ENCODE results near the gene FBXO27. TPM values are rescaled to one million over a fixed set of nuclear protein-coding genes. Genes with fewer than 3 reads are reported as not detected.

FBXO27 gene
- total RNA-seq (2014; rRNA removed; shearing (Covaris generic)) (3.8 and 6.2 TPM in 2 replicates), polyA plus RNA-seq (2016; fragmentation: Nextera tagmentation; extraction: Ambion mirVana) (13.7 and 15.4 TPM in 2 replicates)
- long read RNA-seq, partial matches to known transcripts = 2 of 5 reads
- long read RNA-seq, other reads (novel, unspliced or antisense) = 2 of 5 reads

- H3F3A ChIP-seq (replicated peaks; ENCODE audit: low read depth) = no peaks in the 10 kb centered on the region
- peak within 1 kb of the TSS; percentile 70; the same call in 1 of the 2 replicates for H3K27ac Mint-ChIP-seq
- H3K36me3 Mint-ChIP-seq (ENCODE audit: low read depth) = peaks cover 31% of the 10 kb centered on the region
- H3K4me1 ChIP-seq (ENCODE audit: insufficient read depth) = peaks cover 18% of the 10 kb centered on the region
- ATAC-seq = peak; percentile 56
- no peaks in the 10 kb centered on the region for H3K9me2 ChIP-seq (ENCODE audit: insufficient read depth)
- H3K27me3 Mint-ChIP-seq (ENCODE audit: insufficient read depth, low read depth, poor library complexity) = peaks cover 4% of the 10 kb centered on the region
- H3K4me2 ChIP-seq = peak within 1 kb of the TSS; percentile 80
- H4K20me1 ChIP-seq (replicated peaks; ENCODE audit: insufficient read depth) = no peaks in the 10 kb centered on the region
- H3K9me3 Mint-ChIP-seq = peaks cover 9% of the 10 kb centered on the region
- peaks cover 14% of the 10 kb centered on the region; the same call in 1 of the 3 replicates for H3K4me1 Mint-ChIP-seq
- peak within 1 kb of the TSS; percentile 47; the same call in 1 of the 2 replicates for H3K27ac ChIP-seq (ENCODE audit: low read depth)
- DNase-seq (ENCODE audit: low spot score) = peak; percentile 96
- H2AFZ ChIP-seq = peak within 1 kb of the TSS; percentile 43
- no peaks in the 10 kb centered on the region for H3K27me3 ChIP-seq (ENCODE audit: insufficient read depth)
- peak within 1 kb of the TSS; percentile 86 for H3K4me3 ChIP-seq
- H3K36me3 ChIP-seq (ENCODE audit: insufficient read depth) = peaks cover 7% of the 10 kb centered on the region; the same call in 1 of the 2 replicates
- H3K79me2 ChIP-seq (replicated peaks; ENCODE audit: insufficient read depth) = no peaks in the 10 kb centered on the region
- peak within 1 kb of the TSS; percentile 78 for H3K4me3 Mint-ChIP-seq
- no peak for TF ChIP-seq JUNB (IDR thresholded peaks at IDR 0.05; ENCODE audit: unreplicated experiment)
- no peak for TF ChIP-seq ZNF462 (CRISPR knock-in tag; IDR thresholded peaks at IDR 0.05)
- TF ChIP-seq CREB1 (CRISPR knock-in tag; IDR thresholded peaks at IDR 0.05; ENCODE audit: low read depth) = peak; percentile 43; the same call in 1 of the 2 replicates
- TF ChIP-seq POLR2AphosphoS5 (IDR thresholded peaks at IDR 0.05; ENCODE audit: low read depth) = peak; percentile 49; the same call in 1 of the 2 replicates
- TF ChIP-seq, protein P1, sequence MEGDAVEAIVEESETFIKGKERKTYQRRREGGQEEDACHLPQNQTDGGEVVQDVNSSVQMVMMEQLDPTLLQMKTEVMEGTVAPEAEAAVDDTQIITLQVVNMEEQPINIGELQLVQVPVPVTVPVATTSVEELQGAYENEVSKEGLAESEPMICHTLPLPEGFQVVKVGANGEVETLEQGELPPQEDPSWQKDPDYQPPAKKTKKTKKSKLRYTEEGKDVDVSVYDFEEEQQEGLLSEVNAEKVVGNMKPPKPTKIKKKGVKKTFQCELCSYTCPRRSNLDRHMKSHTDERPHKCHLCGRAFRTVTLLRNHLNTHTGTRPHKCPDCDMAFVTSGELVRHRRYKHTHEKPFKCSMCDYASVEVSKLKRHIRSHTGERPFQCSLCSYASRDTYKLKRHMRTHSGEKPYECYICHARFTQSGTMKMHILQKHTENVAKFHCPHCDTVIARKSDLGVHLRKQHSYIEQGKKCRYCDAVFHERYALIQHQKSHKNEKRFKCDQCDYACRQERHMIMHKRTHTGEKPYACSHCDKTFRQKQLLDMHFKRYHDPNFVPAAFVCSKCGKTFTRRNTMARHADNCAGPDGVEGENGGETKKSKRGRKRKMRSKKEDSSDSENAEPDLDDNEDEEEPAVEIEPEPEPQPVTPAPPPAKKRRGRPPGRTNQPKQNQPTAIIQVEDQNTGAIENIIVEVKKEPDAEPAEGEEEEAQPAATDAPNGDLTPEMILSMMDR (conservative IDR thresholded peaks at IDR 0.05; ENCODE audit: low read depth in 2 of 2) = no peak
Observed at GRCh38 chr19:39032063-39032918, at the start of gene FBXO27. TSS of gene FBXO27 (minus strand) at chr19:39032549. CDS start at chr19:39032227, 322 bp downstream.

Data from GM23338 (cell line).